ENCODE results near the gene RFPL4A. TPM values are rescaled to one million over a fixed set of nuclear protein-coding genes. Genes with fewer than 3 reads are reported as not detected.
A peak's percentile ranks its signal among the peaks of the same experiment; 100 is the strongest.

The RFPL4A gene
- total and polyA plus RNA-seq, 5 donors from 2014 or later, result not detected

DNA sequence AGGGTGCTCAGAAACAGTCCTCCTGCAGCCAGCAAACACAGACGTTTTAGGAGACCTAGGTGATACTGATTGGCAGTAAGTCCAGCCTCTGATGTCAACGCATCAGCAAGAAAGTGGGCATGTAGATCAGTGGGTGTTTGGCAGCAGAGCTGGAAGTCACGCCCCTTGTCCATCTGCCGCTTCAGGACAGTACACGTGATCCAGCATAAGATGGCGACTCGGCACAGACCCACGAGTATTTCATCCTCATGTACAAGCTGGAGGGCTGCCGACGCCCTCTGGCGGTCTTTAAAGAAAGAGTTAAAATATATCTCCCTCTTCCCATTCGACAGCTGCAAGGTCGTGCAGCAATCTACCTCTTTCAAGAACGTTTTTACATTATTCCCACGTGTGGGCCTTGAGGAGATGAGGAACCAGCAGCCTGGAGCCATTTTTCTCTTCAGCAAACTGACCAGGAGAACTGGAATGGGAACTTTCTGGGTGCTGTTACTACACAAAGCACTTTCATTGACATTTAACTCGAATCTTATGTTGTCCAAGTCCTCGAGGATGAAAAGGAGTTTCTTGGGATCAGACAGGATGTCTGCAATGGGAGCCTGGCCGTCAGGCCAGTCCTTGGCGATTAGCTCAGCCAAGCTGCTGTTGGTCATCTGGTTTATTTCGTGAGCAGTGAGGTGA is 50.6 kb downstream of the RFPL4A start:
- H3K27me3 Mint-ChIP-seq, result peaks cover 10% of the 10 kb centered on the region

DNA sequence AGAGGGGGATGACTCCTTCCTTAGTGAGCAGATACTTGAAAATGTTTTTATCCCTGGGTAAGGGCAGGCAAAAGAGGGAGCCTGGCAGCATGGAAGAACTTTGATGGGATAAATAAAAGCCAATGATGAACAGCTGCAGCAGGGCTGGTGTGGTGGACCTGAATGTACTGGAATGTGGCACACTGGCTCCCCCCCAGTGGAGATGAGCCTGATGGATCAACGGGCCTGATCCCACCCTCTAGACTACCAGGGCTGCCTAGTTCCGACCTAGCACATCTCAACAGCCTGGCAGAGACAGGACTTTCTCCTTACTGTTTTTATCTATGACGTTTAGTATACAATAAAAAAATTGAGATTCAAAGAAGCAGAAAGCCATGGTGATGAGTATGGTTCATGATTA is 52.4 kb downstream of the RFPL4A start:
- Histone ChIP-seq H3K27ac (ENCODE audit: insufficient read depth, low read length, poor library complexity, severe bottlenecking) (no peak overlapping the region), H3K4me3 (ENCODE audit: low read depth, low read length) (no peak overlapping the region), H3K4me1 (ENCODE audit: control insufficient read depth, insufficient read depth, low read length, poor library complexity, severe bottlenecking) (no peaks in the 10 kb centered on the region), H3K36me3 (ENCODE audit: control insufficient read depth, insufficient read depth, low read length) (no peaks in the 10 kb centered on the region), H3K27me3 (ENCODE audit: control insufficient read depth, insufficient read depth, low read length) (no peaks in the 10 kb centered on the region), H3K9me3 (ENCODE audit: control insufficient read depth in 2 of 2, low read length in 2 of 2) (no peaks in the 10 kb centered on the region)
- H3K27ac Mint-ChIP-seq, result no peak overlapping the region
- H3K4me1 Mint-ChIP-seq, result peaks cover 0 to 6% (median 2%) of the 10 kb centered on the region in 4 donors
- DNase-seq, result no peak
- ATAC-seq (ENCODE audit: low read depth in 2 of 2), result no peak
- peaks cover 10% of the 10 kb centered on the region for H3K27me3 Mint-ChIP-seq
- no peak overlapping the region for H3K4me3 Mint-ChIP-seq
- peaks cover 0 to 7% (median 0%) of the 10 kb centered on the region in 7 donors for H3K9me3 Mint-ChIP-seq
- H3K36me3 Mint-ChIP-seq, result no peaks in the 10 kb centered on the region

More for the DNA sequence above, 50.6 kb downstream of the RFPL4A start:
- H3K36me3 ChIP-seq (ENCODE audit: control insufficient read depth, insufficient read depth, low read length), result no peaks in the 10 kb centered on the region
- peaks cover 0 to 6% (median 2%) of the 10 kb centered on the region in 4 donors for H3K4me1 Mint-ChIP-seq
- H3K9me3 Mint-ChIP-seq, result peaks cover 0 to 13% (median 4%) of the 10 kb centered on the region in 7 donors
- no peak overlapping the region for H3K4me3 Mint-ChIP-seq
- peak in 2 of 3 donors; percentile 27 to 59 for DNase-seq
- no peak overlapping the region for H3K27ac ChIP-seq (ENCODE audit: insufficient read depth, low read length, poor library complexity, severe bottlenecking)
- ATAC-seq (ENCODE audit: low read depth in 2 of 2), result no peak
- no peak overlapping the region for H3K27ac Mint-ChIP-seq
- no peaks in the 10 kb centered on the region for H3K27me3 ChIP-seq (ENCODE audit: control insufficient read depth, insufficient read depth, low read length)
- H3K36me3 Mint-ChIP-seq, result no peaks in the 10 kb centered on the region
- H3K4me1 ChIP-seq (ENCODE audit: control insufficient read depth, insufficient read depth, low read length, poor library complexity, severe bottlenecking), result no peaks in the 10 kb centered on the region
- H3K4me3 ChIP-seq (ENCODE audit: low read depth, low read length), result no peak overlapping the region
- no peaks in the 10 kb centered on the region for H3K9me3 ChIP-seq (ENCODE audit: control insufficient read depth in 2 of 2, low read length in 2 of 2)

DNA sequence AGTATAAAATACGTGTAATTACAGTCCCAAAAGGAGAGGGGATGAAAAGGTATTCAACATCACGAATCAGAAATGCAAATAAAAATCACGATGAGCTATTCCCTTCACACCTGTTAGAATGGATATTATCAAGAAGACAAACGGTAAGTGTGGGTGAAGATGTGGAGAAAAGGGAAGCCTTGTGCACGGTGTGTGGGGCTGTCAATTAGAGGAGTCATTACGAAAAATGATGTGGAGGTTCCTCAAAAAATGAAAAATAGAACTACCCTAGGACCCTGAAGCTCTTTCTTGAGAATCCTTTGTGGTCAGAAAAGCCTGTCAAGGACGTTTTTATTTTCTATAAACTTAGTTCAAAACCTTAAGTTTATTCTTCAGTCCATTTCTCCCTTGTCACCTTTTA is 53.6 kb downstream of the RFPL4A start:
- Histone ChIP-seq H3K4me3 (ENCODE audit: low read depth, low read length) (no peak overlapping the region), H3K9me3 (ENCODE audit: control insufficient read depth in 2 of 2, low read length in 2 of 2) (no peaks in the 10 kb centered on the region), H3K27me3 (ENCODE audit: control insufficient read depth, insufficient read depth, low read length) (no peaks in the 10 kb centered on the region), H3K27ac (ENCODE audit: insufficient read depth, low read length, poor library complexity, severe bottlenecking) (no peak overlapping the region), H3K4me1 (ENCODE audit: control insufficient read depth, insufficient read depth, low read length, poor library complexity, severe bottlenecking) (no peaks in the 10 kb centered on the region), H3K36me3 (ENCODE audit: control insufficient read depth, insufficient read depth, low read length) (no peaks in the 10 kb centered on the region)
- Mint-ChIP-seq H3K9me3 (peaks cover 0 to 6% (median 0%) of the 10 kb centered on the region in 7 donors), H3K4me1 (peaks cover 0 to 6% (median 2%) of the 10 kb centered on the region in 4 donors), H3K27me3 (peaks cover 4% of the 10 kb centered on the region), H3K36me3 (no peaks in the 10 kb centered on the region), H3K27ac (no peak overlapping the region), H3K4me3 (no peak overlapping the region)
- ATAC-seq (ENCODE audit: low read depth in 2 of 2), result no peak
- DNase-seq, result no peak

Other genes starting within 250 kb of the RFPL4A start
- gene SBK2, start 222.0 kb upstream of the RFPL4A start, total RNA-seq, result not detected
- gene SBK2, start 222.0 kb upstream of the RFPL4A start, polyA plus RNA-seq, result not detected
- gene SBK3, start 213.6 kb upstream of the RFPL4A start, total RNA-seq, result not detected
- not detected for gene SBK3, start 213.6 kb upstream of the RFPL4A start, polyA plus RNA-seq
- 4.2 TPM for gene ZNF579, start 178.2 kb upstream of the RFPL4A start, total RNA-seq
- gene ZNF579, start 178.2 kb upstream of the RFPL4A start, polyA plus RNA-seq, result under 1 TPM in 3 of 4 donors, not detected in 1; 0.13 to 0.24 (median 0.14) TPM
- gene FIZ1, start 159.6 kb upstream of the RFPL4A start, total RNA-seq, result 13.0 TPM
- gene FIZ1, start 159.6 kb upstream of the RFPL4A start, polyA plus RNA-seq, result 1 to 10 TPM; 1.3 to 3.5 (median 1.5) TPM
- 13.7 TPM for gene ZNF524, start 158.8 kb upstream of the RFPL4A start, total RNA-seq
- gene ZNF524, start 158.8 kb upstream of the RFPL4A start, polyA plus RNA-seq, result 10 to 100 TPM; 38.5 to 53.7 (median 44.5) TPM
- 12.8 TPM for gene ZNF865, start 153.4 kb upstream of the RFPL4A start, total RNA-seq
- gene ZNF865, start 153.4 kb upstream of the RFPL4A start, polyA plus RNA-seq, result under 1 TPM; 0.05 to 0.13 (median 0.10) TPM
- gene ZNF784, start 134.5 kb upstream of the RFPL4A start, total RNA-seq, result 11.1 TPM
- 1 to 10 TPM; 1.0 to 2.4 (median 1.6) TPM for gene ZNF784, start 134.5 kb upstream of the RFPL4A start, polyA plus RNA-seq
- 30.8 TPM for gene ZNF580, start 118.1 kb upstream of the RFPL4A start, total RNA-seq
- 10 to 100 TPM; 14.3 to 18.9 (median 16.0) TPM for gene ZNF580, start 118.1 kb upstream of the RFPL4A start, polyA plus RNA-seq
- 23.7 TPM for gene ZNF581, start 115.4 kb upstream of the RFPL4A start, total RNA-seq
- 10 to 100 TPM; 26.5 to 36.6 (median 35.1) TPM for gene ZNF581, start 115.4 kb upstream of the RFPL4A start, polyA plus RNA-seq
- 0.99 TPM for gene CCDC106, start 110.9 kb upstream of the RFPL4A start, total RNA-seq
- 1 to 10 TPM in 1 of 4 donors, under 1 TPM in 3; 0.22 to 1.0 (median 0.51) TPM for gene CCDC106, start 110.9 kb upstream of the RFPL4A start, polyA plus RNA-seq
- gene U2AF2, start 104.1 kb upstream of the RFPL4A start, total RNA-seq, result 283 TPM
- gene U2AF2, start 104.1 kb upstream of the RFPL4A start, polyA plus RNA-seq, result 1 to 10 TPM; 7.2 to 9.3 (median 8.2) TPM
- gene EPN1, start 83.9 kb upstream of the RFPL4A start, total RNA-seq, result 46.1 TPM
- gene EPN1, start 83.9 kb upstream of the RFPL4A start, polyA plus RNA-seq, result 1 to 10 TPM; 6.3 to 8.3 (median 7.6) TPM
- not detected for gene NLRP9, start 20.7 kb upstream of the RFPL4A start, total RNA-seq
- not detected for gene NLRP9, start 20.7 kb upstream of the RFPL4A start, polyA plus RNA-seq
- gene RFPL4AL1, start 10.0 kb downstream of the RFPL4A start, total RNA-seq, result not detected
- not detected for gene RFPL4AL1, start 10.0 kb downstream of the RFPL4A start, polyA plus RNA-seq
- gene NLRP11, start 72.9 kb downstream of the RFPL4A start, total RNA-seq, result not detected
- not detected for gene NLRP11, start 72.9 kb downstream of the RFPL4A start, polyA plus RNA-seq
- gene NLRP4, start 77.4 kb downstream of the RFPL4A start, total RNA-seq, result not detected
- gene NLRP4, start 77.4 kb downstream of the RFPL4A start, polyA plus RNA-seq, result not detected
- not detected for gene NLRP13, start 173.2 kb downstream of the RFPL4A start, total RNA-seq
- not detected for gene NLRP13, start 173.2 kb downstream of the RFPL4A start, polyA plus RNA-seq
- gene NLRP8, start 188.7 kb downstream of the RFPL4A start, total RNA-seq, result not detected
- gene NLRP8, start 188.7 kb downstream of the RFPL4A start, polyA plus RNA-seq, result not detected
- gene NLRP5, start 227.7 kb downstream of the RFPL4A start, total RNA-seq, result not detected
- gene NLRP5, start 227.7 kb downstream of the RFPL4A start, polyA plus RNA-seq, result not detected

Data from CD4-positive, CD25-positive, alpha-beta regulatory T cell (primary cell).